H7 (cell line): ENCODE data around the gene B3GNT7. TPM values are rescaled to one million over a fixed set of nuclear protein-coding genes. Genes with fewer than 3 reads are reported as not detected.

Experiments
- DNase-seq: peaks from one replicate; pipeline ENCODE4 v3.0.0; 2012
- H3K27me3 ChIP-seq: 2 replicates; pipeline ENCODE4 v1.6.0; 2011; ENCODE audit warnings: mild to moderate bottlenecking, low read length; ENCODE audit not compliant: control insufficient read depth, insufficient read depth
- H3K36me3 ChIP-seq: replicated peaks from 2 replicates; pipeline ENCODE4 v1.5.1; 2011; ENCODE audit warnings: low read length; ENCODE audit not compliant: control insufficient read depth, insufficient read depth
- H3K4me3 ChIP-seq: 2 replicates; pipeline ENCODE4 v1.5.1; 2011; ENCODE audit warnings: low read depth, mild to moderate bottlenecking, control low read depth, low read length, moderate library complexity; ENCODE audit not compliant: insufficient read depth
- total RNA-seq: library from RNA; depleted of rRNA; stranded (reverse); fragments of >200 nt; shearing (Covaris generic); gene quantifications from 2 replicates; pipeline ENCODE4 v1.2.3, GENCODE V29; 2014

Gene B3GNT7
- total RNA-seq, 1 experiment from 2014 or later: 52.9 TPM

DNA sequence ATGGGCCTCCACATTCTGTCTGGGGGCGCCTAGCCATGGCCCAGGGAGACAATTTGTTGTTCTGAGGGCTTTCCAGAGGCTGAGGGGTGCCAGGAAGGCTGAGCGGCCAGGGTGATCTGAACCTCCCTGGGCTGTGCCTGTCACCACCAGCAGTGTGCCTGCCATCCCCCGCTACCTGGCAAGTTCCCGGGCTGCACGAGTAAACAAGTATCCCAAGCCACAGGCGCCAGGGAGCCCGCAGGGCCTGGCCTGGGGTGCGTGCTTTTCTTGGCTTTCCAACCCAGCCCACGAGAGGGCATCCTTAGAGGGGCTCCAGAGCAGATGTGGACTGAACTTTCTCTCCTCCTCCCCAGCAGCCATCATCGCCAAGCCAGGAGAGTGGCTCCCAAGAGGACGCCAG is 35.1 kb upstream of the B3GNT7 start:
- Histone ChIP-seq H3K27me3 (no peaks in the 10 kb centered on the region), H3K4me3 (no peak overlapping the region), H3K36me3 (no peaks in the 10 kb centered on the region; the same call in 1 of the 2 replicates)
- peak; percentile 85 for DNase-seq

DNA sequence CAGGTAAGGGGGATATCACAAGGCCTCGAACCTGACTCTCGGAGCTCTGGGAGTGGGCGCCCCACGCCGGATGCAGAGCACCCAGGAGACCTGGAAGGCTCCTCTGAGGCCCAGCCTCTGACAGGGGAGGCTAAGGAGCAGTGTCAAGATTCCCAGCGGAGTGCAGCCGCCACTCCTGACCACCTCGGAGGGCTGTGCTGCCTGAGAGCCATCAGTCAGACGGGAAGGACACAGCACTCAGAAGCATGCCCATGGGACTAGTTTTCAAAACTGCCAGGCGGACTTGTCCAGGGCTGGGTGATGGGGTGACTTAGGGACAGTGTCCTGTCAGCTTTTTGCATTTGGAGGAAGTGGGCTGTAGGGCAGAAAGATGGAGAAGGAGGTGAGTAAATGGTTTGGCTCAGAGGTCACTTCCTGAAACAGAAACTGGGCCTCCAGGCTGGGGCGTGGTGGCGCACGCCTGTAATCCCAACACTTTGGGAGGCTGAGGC is 34.6 kb upstream of the B3GNT7 start:
- Histone ChIP-seq H3K4me3 (no peak overlapping the region), H3K36me3 (no peaks in the 10 kb centered on the region; the same call in 1 of the 2 replicates), H3K27me3 (no peaks in the 10 kb centered on the region)
- no peak for DNase-seq

GRCh38 chr2:231361701-231362554 is 33.6 kb upstream of the B3GNT7 start:
- Histone ChIP-seq H3K36me3 (no peaks in the 10 kb centered on the region; the same call in 1 of the 2 replicates), H3K27me3 (no peaks in the 10 kb centered on the region), H3K4me3 (no peak overlapping the region)
- DNase-seq: peak; percentile 68

DNA sequence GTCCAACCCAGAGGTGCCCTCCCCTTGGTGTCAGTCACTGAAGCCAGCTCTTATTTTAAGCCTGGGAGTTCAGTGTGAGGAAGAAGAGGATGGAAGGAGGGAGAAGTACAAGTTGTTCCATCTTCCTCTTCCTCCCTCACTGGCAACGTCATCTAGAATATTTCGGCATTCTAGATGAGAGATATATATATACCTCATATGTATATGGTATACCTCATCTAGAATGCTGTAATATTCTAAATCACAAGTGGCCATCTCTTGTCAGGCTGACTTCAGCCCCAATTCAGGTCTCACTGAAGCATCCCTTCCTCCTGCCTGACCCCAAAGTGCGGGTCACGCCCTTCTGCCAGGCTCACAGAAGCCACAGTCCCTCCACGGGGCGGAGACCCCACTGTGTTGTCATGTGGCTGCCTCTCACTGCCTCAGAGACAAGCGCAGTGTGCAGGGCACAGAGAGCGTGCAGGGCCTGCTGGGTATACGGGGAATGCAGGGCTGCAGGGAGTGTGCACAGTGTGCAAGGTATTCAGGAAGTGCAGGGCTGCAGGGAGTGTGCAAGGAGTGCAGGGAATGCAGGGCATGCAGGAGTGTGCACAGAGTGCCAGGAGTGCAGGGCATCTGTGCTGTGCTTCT is 32.8 kb upstream of the B3GNT7 start:
- Histone ChIP-seq H3K36me3 (no peaks in the 10 kb centered on the region; the same call in 1 of the 2 replicates), H3K4me3 (no peak overlapping the region), H3K27me3 (no peaks in the 10 kb centered on the region)
- no peak for DNase-seq

- H3K27me3 ChIP-seq: no peaks in the 10 kb centered on the region
- no peak overlapping the region for H3K4me3 ChIP-seq
- no peaks in the 10 kb centered on the region; the same call in 1 of the 2 replicates for H3K36me3 ChIP-seq
- no peak for DNase-seq
Observed at GRCh38 chr2:231364061-231364460, 31.4 kb upstream of the B3GNT7 start.

DNA sequence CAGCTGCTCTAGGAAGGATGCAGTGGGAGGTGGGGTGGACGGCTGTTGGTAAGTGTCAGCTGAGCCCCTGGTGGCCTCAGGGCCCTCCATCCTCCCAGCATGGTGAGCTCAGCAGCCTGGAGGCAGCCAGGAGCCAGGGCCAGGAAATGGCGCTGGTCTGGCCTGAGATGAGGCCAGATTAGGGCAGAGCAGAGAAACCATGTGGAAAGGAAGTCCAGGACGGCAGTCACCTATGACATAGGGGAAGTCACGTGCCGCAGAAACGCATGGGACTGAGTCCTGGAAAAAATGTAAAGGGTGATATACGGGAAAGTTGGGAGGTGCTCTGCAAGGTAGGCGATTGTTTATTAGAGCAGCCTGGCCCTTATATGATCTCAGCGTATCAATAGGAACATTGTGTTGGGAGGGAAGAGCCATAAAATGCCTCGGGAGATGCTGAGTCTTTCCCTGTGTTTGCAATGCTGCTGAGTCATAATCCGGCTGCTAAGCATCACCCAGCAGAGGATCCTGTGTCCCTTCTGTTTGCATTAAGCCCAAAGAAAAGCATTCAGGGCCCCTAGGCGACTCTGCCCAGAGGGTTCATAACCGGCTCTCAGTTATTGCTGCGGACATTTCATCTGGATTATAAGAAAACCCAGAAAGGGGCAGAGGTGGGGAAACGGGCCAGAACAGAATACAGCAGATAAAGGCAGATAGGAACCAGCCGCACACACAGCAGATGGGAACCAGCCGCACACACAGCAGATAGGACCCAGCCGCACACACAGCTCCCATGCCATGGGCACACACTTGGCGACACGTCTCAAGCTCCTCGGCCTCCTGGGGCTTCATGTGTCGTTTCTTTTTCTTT is 30.3 kb upstream of the B3GNT7 start:
- Histone ChIP-seq H3K36me3 (no peaks in the 10 kb centered on the region; the same call in 1 of the 2 replicates), H3K27me3 (no peaks in the 10 kb centered on the region), H3K4me3 (no peak overlapping the region)
- DNase-seq: peak; percentile 53

GRCh38 chr2:231367178-231367577 is 28.3 kb upstream of the B3GNT7 start:
- Histone ChIP-seq H3K27me3 (no peaks in the 10 kb centered on the region), H3K36me3 (no peaks in the 10 kb centered on the region; the same call in 1 of the 2 replicates), H3K4me3 (no peak overlapping the region)
- peak; percentile 17 for DNase-seq

GRCh38 chr2:231369580-231370428 is 25.7 kb upstream of the B3GNT7 start:
- peak; percentile 86 for DNase-seq

GRCh38 chr2:231370429-231370748 is 25.1 kb upstream of the B3GNT7 start:
- H3K27me3 ChIP-seq: no peaks in the 10 kb centered on the region
- no peaks in the 10 kb centered on the region for H3K36me3 ChIP-seq
- no peak for DNase-seq
- peak overlapping the region; percentile 6; the same call in 1 of the 2 replicates for H3K4me3 ChIP-seq

More at GRCh38 chr2:231369580-231370428, 25.7 kb upstream of the B3GNT7 start:
- Histone ChIP-seq H3K27me3 (no peaks in the 10 kb centered on the region), H3K36me3 (no peaks in the 10 kb centered on the region), H3K4me3 (no peak overlapping the region; the same call in 1 of the 2 replicates)

GRCh38 chr2:231370749-231371429 is 24.6 kb upstream of the B3GNT7 start:
- no peaks in the 10 kb centered on the region for H3K36me3 ChIP-seq
- no peak overlapping the region for H3K4me3 ChIP-seq
- DNase-seq: peak; percentile 93
- no peaks in the 10 kb centered on the region for H3K27me3 ChIP-seq

- Histone ChIP-seq H3K4me3 (no peak overlapping the region), H3K27me3 (no peaks in the 10 kb centered on the region), H3K36me3 (no peaks in the 10 kb centered on the region)
- no peak for DNase-seq
Observed at GRCh38 chr2:231371430-231372054, 24.0 kb upstream of the B3GNT7 start.

GRCh38 chr2:231372326-231372725 is 23.2 kb upstream of the B3GNT7 start:
- Histone ChIP-seq H3K27me3 (no peaks in the 10 kb centered on the region), H3K4me3 (no peak overlapping the region), H3K36me3 (no peaks in the 10 kb centered on the region)
- no peak for DNase-seq

GRCh38 chr2:231373184-231373583 is 22.3 kb upstream of the B3GNT7 start:
- DNase-seq: no peak
- Histone ChIP-seq H3K36me3 (no peaks in the 10 kb centered on the region), H3K4me3 (no peak overlapping the region), H3K27me3 (no peaks in the 10 kb centered on the region)
